SK-N-SH (cell line): ENCODE data around the gene TMEM202. TPM values are rescaled to one million over a fixed set of nuclear protein-coding genes. Genes with fewer than 3 reads are reported as not detected.
"Not testable (repeated sequence)": the region's sequence is repeated elsewhere in the genome, so short reads cannot be mapped to it uniquely, and the experiment has no call there.

Experiments used
- CTCF ChIA-PET: fragments of 300-600, 350-600 bp; formaldehyde crosslinking; extraction: SDS; loops from one replicate; lab custom pipeline; 2021; lab: Yijun Ruan, JAX
- POLR2A ChIA-PET: fragments of 350-600 bp; sonication (Branson Sonifier 250); formaldehyde crosslinking; extraction: SDS; loops from one replicate; lab custom pipeline; 2020; ENCODE audit warnings: antibody characterized with exemption, inconsistent platforms; lab: Yijun Ruan, JAX
- DNase-seq: peaks from one replicate; pipeline ENCODE4 v3.0.0; 2012
- H2AFZ ChIP-seq: fragments of 200-600 bp; sonication (generic); 2 replicates; pipeline ENCODE4 v1.8.1; 2016; ENCODE audit warnings: antibody characterized with exemption, mild to moderate bottlenecking, low read depth
- H3F3A ChIP-seq: fragments of 200-600 bp; sonication (generic); replicated peaks from 2 replicates; pipeline ENCODE3; 2016; ENCODE audit warnings: antibody characterized with exemption, mild to moderate bottlenecking; ENCODE audit not compliant: insufficient read depth
- H3K27ac ChIP-seq, 2 experiments: fragments of 200-500 bp in 1 of 2; fragments of 200-600 bp in 1 of 2; sonication (Bioruptor generic) in 1 of 2; sonication (generic), shearing (Covaris generic) in 1 of 2; 2 replicates each; pipeline versions ENCODE4 v1.5.1 to v1.6.1; 2014 to 2016; ENCODE audit warnings: low read depth in 2 of 2, inconsistent platforms in 1 of 2, low read length in 1 of 2, mild to moderate bottlenecking in 1 of 2, mixed read lengths in 1 of 2
- H3K27me3 ChIP-seq: fragments of 200-600 bp; sonication (generic), shearing (Covaris generic); 2 replicates; pipeline ENCODE4 v1.6.1; 2016; ENCODE audit warnings: mixed run types; ENCODE audit not compliant: insufficient read depth
- H3K36me3 ChIP-seq, 2 experiments: fragments of 200-500 bp in 1 of 2; fragments of 200-600 bp in 1 of 2; sonication (Bioruptor generic) in 1 of 2; sonication (generic) in 1 of 2; replicated peaks in 1 of 2; 2 replicates each; pipeline versions ENCODE3 to v1.5.1; 2014 to 2016; ENCODE audit warnings: low read length in 1 of 2, mild to moderate bottlenecking in 1 of 2; ENCODE audit not compliant: insufficient read depth in 2 of 2, control insufficient read depth in 1 of 2
- H3K4me1 ChIP-seq, 2 experiments: fragments of 200-500 bp in 1 of 2; fragments of 200-600 bp in 1 of 2; sonication (Bioruptor generic) in 1 of 2; sonication (generic), shearing (Covaris generic) in 1 of 2; 2 replicates each; pipeline versions ENCODE4 v1.5.1 to v1.6.1; 2014 to 2016; ENCODE audit warnings: low read depth in 1 of 2, low read length in 1 of 2, mixed run types in 1 of 2; ENCODE audit not compliant: insufficient read depth in 2 of 2, control insufficient read depth in 1 of 2
- H3K4me2 ChIP-seq: fragments of 200-600 bp; sonication (generic), shearing (Covaris generic); 2 replicates; pipeline ENCODE4 v1.6.1; 2017; ENCODE audit warnings: mixed run types
- H3K4me3 ChIP-seq, 2 experiments: fragments of 200-500 bp in 1 of 2; fragments of 200-600 bp in 1 of 2; sonication (Bioruptor generic) in 1 of 2; sonication (generic), shearing (Covaris generic) in 1 of 2; 2 replicates each; pipeline versions ENCODE4 v1.5.1 to v1.8.1; 2014 to 2016; ENCODE audit warnings: low read depth in 2 of 2, inconsistent platforms in 1 of 2, low read length in 1 of 2, mild to moderate bottlenecking in 1 of 2, mixed read lengths in 1 of 2, moderate library complexity in 1 of 2
- H3K79me2 ChIP-seq: fragments of 200-600 bp; sonication (generic); 2 replicates; pipeline ENCODE4 v1.8.1; 2017; ENCODE audit warnings: mild to moderate bottlenecking; ENCODE audit not compliant: insufficient read depth
- H3K9ac ChIP-seq: fragments of 200-600 bp; sonication (generic); 2 replicates; pipeline ENCODE4 v1.6.1; 2017; ENCODE audit warnings: mixed run types
- H3K9me2 ChIP-seq: fragments of 200-600 bp; sonication (generic); 2 replicates; pipeline ENCODE4 v1.6.1; 2017; ENCODE audit warnings: mixed run types
- H3K9me3 ChIP-seq: fragments of 200-600 bp; sonication (generic); 2 replicates; pipeline ENCODE4 v1.6.1; 2017; ENCODE audit warnings: mixed run types, mild to moderate bottlenecking, moderate library complexity
- H4K20me1 ChIP-seq: fragments of 200-600 bp; sonication (generic); 2 replicates; pipeline ENCODE4 v1.6.1; 2017; ENCODE audit warnings: mild to moderate bottlenecking, mixed run types; ENCODE audit not compliant: insufficient read depth
- ELF1 ChIP-seq: IDR thresholded peaks from 2 replicates; pipeline ENCODE4 v1.4.0; 2012
- FOSL2 ChIP-seq: IDR thresholded peaks from 2 replicates; pipeline ENCODE4 v1.4.0; 2012; ENCODE audit warnings: low read depth, mild to moderate bottlenecking, moderate library complexity, borderline replicate concordance
- GABPA ChIP-seq: IDR thresholded peaks from 2 replicates; pipeline ENCODE4 v1.4.0; 2012; ENCODE audit warnings: low read depth, mild to moderate bottlenecking
- JUND ChIP-seq: IDR thresholded peaks from 2 replicates; pipeline ENCODE4 v1.4.0; 2012
- NRF1 ChIP-seq: IDR thresholded peaks from 2 replicates; pipeline ENCODE4 v1.6.1; 2012; ENCODE audit warnings: low read depth, mild to moderate bottlenecking, low read length
- RAD21 ChIP-seq: IDR thresholded peaks from 2 replicates; pipeline ENCODE4 v1.6.1; 2012; ENCODE audit warnings: mild to moderate bottlenecking, low read length
- RCOR1 ChIP-seq: fragments of 150-350 bp; IDR thresholded peaks from 2 replicates; pipeline ENCODE4 v1.6.1; 2017; ENCODE audit warnings: antibody characterized with exemption, low read length
- SMC3 ChIP-seq: IDR thresholded peaks from 2 replicates; pipeline ENCODE4 v1.6.1; 2012; ENCODE audit warnings: low read depth, low read length, improper control_type of control experiment
- TAF1 ChIP-seq: IDR thresholded peaks from 2 replicates; pipeline ENCODE4 v1.6.1; 2012; ENCODE audit warnings: low read depth, mild to moderate bottlenecking, low read length, moderate library complexity, borderline replicate concordance
- TEAD4 ChIP-seq: IDR thresholded peaks from 2 replicates; pipeline ENCODE4 v1.4.0; 2012; ENCODE audit warnings: mild to moderate bottlenecking, borderline replicate concordance; ENCODE audit not compliant: insufficient read depth
- YY1 ChIP-seq: IDR thresholded peaks from 2 replicates; pipeline ENCODE4 v1.4.0; 2012; ENCODE audit warnings: low read depth, mild to moderate bottlenecking
- WGBS: methylation state at CpG from one replicate; pipeline ENCODE4 v1.1.6; 2017; ENCODE audit warnings: low lambda C conversion rate; 5-methylcytosine and 5-hydroxymethylcytosine counted together
- polyA plus RNA-seq, 3 experiments: library from polyadenylated mRNA; depleted of rRNA; stranded (reverse); fragments of >200 nt; gene quantifications; 2 replicates each; pipeline ENCODE4 v1.2.3, GENCODE V29; 2012
- TF ChIP-seq, protein P1 (sequence below): IDR thresholded peaks from 2 replicates; pipeline ENCODE4 v1.4.0; 2012; ENCODE audit warnings: low read depth, borderline replicate concordance
- TF ChIP-seq, protein P2 (sequence below): fragments of 150-350 bp; IDR thresholded peaks from 2 replicates; pipeline ENCODE4 v1.6.1; 2016; ENCODE audit warnings: mild to moderate bottlenecking, low read depth, low read length
- TF ChIP-seq, protein P3 (sequence below): fragments of 200-600 bp; sonication (generic); IDR thresholded peaks from 2 replicates; pipeline ENCODE4 v1.6.1; 2017; ENCODE audit warnings: antibody characterized with exemption, mild to moderate bottlenecking, moderate library complexity

Gene TMEM202
- polyA plus RNA-seq, 1 of the 3 experiments (the other 2 are of a cell fraction): not detected

DNA sequence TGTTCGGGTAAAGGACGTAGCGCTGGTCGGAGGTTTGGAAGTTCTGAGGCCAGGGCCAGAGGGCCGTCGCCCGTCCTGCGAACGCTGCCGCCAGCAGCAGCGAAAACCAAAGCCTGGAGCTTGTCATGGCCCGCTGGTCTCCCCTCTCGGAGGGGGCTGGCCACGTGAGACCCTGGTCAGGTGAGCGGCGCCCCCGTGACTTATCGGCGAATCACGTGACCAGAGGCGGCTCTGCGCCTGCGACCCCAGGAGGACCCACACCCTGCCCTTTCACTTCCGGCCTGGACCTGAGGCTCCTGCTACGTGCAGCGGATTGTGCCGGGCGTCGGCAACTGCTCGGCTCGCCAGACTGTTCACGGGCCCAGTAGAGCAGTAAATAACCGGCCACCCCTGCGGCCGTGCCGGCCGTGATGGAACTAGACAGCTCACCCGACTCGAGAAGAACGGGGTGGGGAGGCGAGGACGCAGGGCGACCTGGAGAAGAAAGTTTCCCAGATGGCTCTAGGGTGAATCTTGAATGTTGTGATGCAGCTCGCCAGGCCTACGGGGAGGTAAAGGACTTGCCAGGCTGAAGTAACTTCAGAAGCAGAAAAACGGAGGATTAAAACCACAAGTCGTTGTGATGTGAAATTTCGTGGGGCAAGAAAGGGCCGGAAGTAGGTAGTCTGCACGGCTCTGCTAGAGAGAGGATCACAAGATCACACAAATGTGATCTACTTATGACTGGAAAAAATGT is 22.1 kb upstream of the TMEM202 start, which contains the start of gene HEXA (continued):
- TF ChIP-seq SMC3: no peak
- TF ChIP-seq JUND: peak; percentile 30; the same call in 1 of the 2 replicates
- TF ChIP-seq, protein P1, sequence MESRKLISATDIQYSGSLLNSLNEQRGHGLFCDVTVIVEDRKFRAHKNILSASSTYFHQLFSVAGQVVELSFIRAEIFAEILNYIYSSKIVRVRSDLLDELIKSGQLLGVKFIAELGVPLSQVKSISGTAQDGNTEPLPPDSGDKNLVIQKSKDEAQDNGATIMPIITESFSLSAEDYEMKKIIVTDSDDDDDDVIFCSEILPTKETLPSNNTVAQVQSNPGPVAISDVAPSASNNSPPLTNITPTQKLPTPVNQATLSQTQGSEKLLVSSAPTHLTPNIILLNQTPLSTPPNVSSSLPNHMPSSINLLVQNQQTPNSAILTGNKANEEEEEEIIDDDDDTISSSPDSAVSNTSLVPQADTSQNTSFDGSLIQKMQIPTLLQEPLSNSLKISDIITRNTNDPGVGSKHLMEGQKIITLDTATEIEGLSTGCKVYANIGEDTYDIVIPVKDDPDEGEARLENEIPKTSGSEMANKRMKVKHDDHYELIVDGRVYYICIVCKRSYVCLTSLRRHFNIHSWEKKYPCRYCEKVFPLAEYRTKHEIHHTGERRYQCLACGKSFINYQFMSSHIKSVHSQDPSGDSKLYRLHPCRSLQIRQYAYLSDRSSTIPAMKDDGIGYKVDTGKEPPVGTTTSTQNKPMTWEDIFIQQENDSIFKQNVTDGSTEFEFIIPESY: no peak
- TF ChIP-seq TAF1: peak; percentile 70
- TF ChIP-seq FOSL2: no peak
- peak; percentile 80; the same call in 1 of the 2 replicates for TF ChIP-seq RCOR1
- TF ChIP-seq NRF1: peak; percentile 62
- TF ChIP-seq, protein P2, sequence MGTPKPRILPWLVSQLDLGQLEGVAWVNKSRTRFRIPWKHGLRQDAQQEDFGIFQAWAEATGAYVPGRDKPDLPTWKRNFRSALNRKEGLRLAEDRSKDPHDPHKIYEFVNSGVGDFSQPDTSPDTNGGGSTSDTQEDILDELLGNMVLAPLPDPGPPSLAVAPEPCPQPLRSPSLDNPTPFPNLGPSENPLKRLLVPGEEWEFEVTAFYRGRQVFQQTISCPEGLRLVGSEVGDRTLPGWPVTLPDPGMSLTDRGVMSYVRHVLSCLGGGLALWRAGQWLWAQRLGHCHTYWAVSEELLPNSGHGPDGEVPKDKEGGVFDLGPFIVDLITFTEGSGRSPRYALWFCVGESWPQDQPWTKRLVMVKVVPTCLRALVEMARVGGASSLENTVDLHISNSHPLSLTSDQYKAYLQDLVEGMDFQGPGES: 0 out of 2 replicates have a peak, but pooled peaks have one; percentile 22
- TF ChIP-seq GABPA: peak; percentile 64

DNA sequence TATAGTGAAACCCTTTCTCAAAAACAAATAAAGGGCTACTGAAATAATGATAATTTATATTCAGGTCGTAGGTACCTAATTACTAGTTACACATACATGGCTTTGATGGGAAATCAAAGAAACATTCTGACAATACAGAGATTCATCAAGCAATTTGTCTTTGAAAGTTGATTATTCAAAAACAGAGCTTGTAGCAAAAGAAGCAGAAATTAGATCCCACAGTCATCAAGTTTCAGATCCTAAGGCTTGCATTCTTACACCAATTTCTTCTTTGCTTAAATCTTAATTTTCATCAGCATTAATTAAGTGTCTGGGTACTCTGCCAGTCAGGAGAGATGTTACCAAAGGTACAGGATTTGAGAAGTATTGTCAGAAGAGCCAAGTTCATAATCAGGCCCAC is 20.8 kb upstream of the TMEM202 start:
- POLR2A ChIA-PET: no interaction called here
- peaks cover 32% of the 10 kb centered on the region for H3K79me2 ChIP-seq
- H4K20me1 ChIP-seq: no peaks in the 10 kb centered on the region
- no peak overlapping the region for H2AFZ ChIP-seq
- H3K4me3 ChIP-seq: no peak overlapping the region
- peaks cover 11% of the 10 kb centered on the region for H3F3A ChIP-seq
- WGBS: 90% methylated on average over 1 of the region's 1 CpG
- no peaks in the 10 kb centered on the region for H3K36me3 ChIP-seq
- no peak overlapping the region for H3K27ac ChIP-seq
- TF ChIP-seq, protein P3, sequence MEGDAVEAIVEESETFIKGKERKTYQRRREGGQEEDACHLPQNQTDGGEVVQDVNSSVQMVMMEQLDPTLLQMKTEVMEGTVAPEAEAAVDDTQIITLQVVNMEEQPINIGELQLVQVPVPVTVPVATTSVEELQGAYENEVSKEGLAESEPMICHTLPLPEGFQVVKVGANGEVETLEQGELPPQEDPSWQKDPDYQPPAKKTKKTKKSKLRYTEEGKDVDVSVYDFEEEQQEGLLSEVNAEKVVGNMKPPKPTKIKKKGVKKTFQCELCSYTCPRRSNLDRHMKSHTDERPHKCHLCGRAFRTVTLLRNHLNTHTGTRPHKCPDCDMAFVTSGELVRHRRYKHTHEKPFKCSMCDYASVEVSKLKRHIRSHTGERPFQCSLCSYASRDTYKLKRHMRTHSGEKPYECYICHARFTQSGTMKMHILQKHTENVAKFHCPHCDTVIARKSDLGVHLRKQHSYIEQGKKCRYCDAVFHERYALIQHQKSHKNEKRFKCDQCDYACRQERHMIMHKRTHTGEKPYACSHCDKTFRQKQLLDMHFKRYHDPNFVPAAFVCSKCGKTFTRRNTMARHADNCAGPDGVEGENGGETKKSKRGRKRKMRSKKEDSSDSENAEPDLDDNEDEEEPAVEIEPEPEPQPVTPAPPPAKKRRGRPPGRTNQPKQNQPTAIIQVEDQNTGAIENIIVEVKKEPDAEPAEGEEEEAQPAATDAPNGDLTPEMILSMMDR: no peak
- no peak for TF ChIP-seq YY1
- TF ChIP-seq NRF1: no peak
- no peak for TF ChIP-seq ELF1
- TF ChIP-seq TEAD4: no peak
- no peak for TF ChIP-seq RAD21
- no peaks in the 10 kb centered on the region for H3K9me3 ChIP-seq
- H3K4me2 ChIP-seq: no peak overlapping the region
- H3K9me2 ChIP-seq: no peaks in the 10 kb centered on the region
- H3K9ac ChIP-seq: no peak overlapping the region
- CTCF ChIA-PET: no interaction called here
- peaks cover 7 to 11% of the 10 kb centered on the region in 2 experiments; a peak in 3 of 4 replicates for H3K4me1 ChIP-seq
- DNase-seq: no peak
- H3K27me3 ChIP-seq: peaks cover under 1% of the 10 kb centered on the region; the same call in 1 of the 2 replicates

DNA sequence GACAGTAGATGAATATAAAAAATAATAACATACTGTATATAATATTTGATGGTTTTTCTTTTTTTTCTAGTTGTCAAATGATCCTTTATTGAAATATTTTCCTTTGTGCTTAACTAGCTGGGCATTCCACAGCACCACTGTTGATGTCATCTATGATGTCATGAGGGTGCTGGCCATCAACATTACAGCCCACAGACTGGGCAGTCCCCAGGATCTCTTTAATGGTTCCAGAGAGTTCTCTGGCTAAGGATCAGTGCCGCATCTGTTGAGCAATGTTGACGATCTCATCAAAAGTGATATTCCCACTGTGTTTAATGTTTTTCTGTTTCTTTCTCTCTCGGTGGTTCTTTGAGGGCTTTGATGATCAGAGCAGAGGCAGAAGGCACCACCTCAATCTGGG is 19.0 kb upstream of the TMEM202 start:
- H3F3A ChIP-seq: peaks cover 11% of the 10 kb centered on the region
- H3K4me2 ChIP-seq, CTCF ChIA-PET, DNase-seq, POLR2A ChIA-PET, H3K9me3 ChIP-seq, H3K36me3 ChIP-seq, H3K9me2 ChIP-seq, H3K9ac ChIP-seq, H2AFZ ChIP-seq, H3K27ac ChIP-seq, H3K4me3 ChIP-seq, H4K20me1 ChIP-seq: not testable (repeated sequence)
- WGBS: 62% methylated on average over 3 of the region's 3 CpGs
- H3K79me2 ChIP-seq: peaks cover 15% of the 10 kb centered on the region
- H3K27me3 ChIP-seq: peaks cover 18% of the 10 kb centered on the region; the same call in 1 of the 2 replicates
- peaks cover 7 to 11% of the 10 kb centered on the region in 2 experiments; a peak in 3 of 4 replicates for H3K4me1 ChIP-seq
